ENCODE measurements around the gene TP53I11. TPM values are rescaled to one million over a fixed set of nuclear protein-coding genes. Genes with fewer than 3 reads are reported as not detected.

The TP53I11 gene
- total and polyA plus RNA-seq, 2 experiments from 2014 or later, result 23.5 to 43.9 TPM

DNA sequence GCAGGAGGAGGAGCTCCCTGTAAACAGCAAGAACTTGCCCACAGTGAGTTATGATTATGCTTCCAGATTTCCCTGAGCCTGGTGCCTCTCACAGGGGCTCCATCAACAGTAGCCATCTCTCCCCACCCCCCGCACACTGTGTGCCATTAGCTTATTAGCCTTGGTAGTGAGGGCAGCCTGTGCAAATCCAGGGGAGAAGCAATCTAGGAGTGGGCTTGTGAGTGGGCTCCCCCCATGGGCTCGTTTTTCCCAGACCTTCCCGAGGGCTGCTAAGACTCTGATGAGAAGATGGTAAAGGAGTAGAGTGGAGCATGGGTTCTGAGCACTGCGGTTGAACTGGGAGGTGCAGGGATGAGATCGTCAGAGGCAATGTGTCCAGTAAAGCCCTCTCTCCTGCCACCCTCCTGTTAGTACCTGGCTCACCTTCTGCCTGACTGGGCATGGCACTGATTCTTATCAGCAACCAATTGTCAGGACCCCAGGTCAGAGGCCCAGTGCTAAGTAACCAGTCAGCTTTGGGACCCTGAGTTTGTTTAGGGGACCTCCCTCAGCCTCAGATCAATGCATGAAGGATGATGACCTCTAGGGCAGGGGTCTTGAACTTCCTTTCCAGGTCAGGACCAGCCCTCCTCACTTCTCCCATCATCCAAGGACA lies 38.4 kb upstream of the TP53I11 start:
- Histone ChIP-seq H3K27ac (ENCODE audit: low read depth) (no peak overlapping the region), H3F3A (replicated peaks; ENCODE audit: low read depth) (no peaks in the 10 kb centered on the region), H4K20me1 (replicated peaks; ENCODE audit: insufficient read depth) (no peaks in the 10 kb centered on the region), H3K4me1 (ENCODE audit: insufficient read depth) (no peaks in the 10 kb centered on the region; the same call in 1 of the 2 replicates), H3K36me3 (ENCODE audit: insufficient read depth) (no peaks in the 10 kb centered on the region), H3K27me3 (ENCODE audit: insufficient read depth) (no peaks in the 10 kb centered on the region), H3K4me2 (no peak overlapping the region), H2AFZ (no peak overlapping the region), H3K9me2 (ENCODE audit: insufficient read depth) (no peaks in the 10 kb centered on the region), H3K4me3 (no peak overlapping the region), H3K79me2 (replicated peaks; ENCODE audit: insufficient read depth) (no peaks in the 10 kb centered on the region)
- Mint-ChIP-seq H3K27me3 (ENCODE audit: insufficient read depth, low read depth, poor library complexity) (peaks cover 2% of the 10 kb centered on the region), H3K9me3 (no peaks in the 10 kb centered on the region), H3K4me3 (no peak overlapping the region), H3K27ac (no peak overlapping the region), H3K36me3 (ENCODE audit: low read depth) (no peaks in the 10 kb centered on the region), H3K4me1 (peaks cover 28% of the 10 kb centered on the region)
- TF ChIP-seq, protein P1, sequence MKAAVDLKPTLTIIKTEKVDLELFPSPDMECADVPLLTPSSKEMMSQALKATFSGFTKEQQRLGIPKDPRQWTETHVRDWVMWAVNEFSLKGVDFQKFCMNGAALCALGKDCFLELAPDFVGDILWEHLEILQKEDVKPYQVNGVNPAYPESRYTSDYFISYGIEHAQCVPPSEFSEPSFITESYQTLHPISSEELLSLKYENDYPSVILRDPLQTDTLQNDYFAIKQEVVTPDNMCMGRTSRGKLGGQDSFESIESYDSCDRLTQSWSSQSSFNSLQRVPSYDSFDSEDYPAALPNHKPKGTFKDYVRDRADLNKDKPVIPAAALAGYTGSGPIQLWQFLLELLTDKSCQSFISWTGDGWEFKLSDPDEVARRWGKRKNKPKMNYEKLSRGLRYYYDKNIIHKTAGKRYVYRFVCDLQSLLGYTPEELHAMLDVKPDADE (IDR thresholded peaks at IDR 0.05), result no peak
- TF ChIP-seq NANOG (IDR thresholded peaks at IDR 0.05; ENCODE audit: borderline replicate concordance), result no peak
- TF ChIP-seq POLR2AphosphoS5 (IDR thresholded peaks at IDR 0.05; ENCODE audit: low read depth), result no peak
- TF ChIP-seq, protein P2, sequence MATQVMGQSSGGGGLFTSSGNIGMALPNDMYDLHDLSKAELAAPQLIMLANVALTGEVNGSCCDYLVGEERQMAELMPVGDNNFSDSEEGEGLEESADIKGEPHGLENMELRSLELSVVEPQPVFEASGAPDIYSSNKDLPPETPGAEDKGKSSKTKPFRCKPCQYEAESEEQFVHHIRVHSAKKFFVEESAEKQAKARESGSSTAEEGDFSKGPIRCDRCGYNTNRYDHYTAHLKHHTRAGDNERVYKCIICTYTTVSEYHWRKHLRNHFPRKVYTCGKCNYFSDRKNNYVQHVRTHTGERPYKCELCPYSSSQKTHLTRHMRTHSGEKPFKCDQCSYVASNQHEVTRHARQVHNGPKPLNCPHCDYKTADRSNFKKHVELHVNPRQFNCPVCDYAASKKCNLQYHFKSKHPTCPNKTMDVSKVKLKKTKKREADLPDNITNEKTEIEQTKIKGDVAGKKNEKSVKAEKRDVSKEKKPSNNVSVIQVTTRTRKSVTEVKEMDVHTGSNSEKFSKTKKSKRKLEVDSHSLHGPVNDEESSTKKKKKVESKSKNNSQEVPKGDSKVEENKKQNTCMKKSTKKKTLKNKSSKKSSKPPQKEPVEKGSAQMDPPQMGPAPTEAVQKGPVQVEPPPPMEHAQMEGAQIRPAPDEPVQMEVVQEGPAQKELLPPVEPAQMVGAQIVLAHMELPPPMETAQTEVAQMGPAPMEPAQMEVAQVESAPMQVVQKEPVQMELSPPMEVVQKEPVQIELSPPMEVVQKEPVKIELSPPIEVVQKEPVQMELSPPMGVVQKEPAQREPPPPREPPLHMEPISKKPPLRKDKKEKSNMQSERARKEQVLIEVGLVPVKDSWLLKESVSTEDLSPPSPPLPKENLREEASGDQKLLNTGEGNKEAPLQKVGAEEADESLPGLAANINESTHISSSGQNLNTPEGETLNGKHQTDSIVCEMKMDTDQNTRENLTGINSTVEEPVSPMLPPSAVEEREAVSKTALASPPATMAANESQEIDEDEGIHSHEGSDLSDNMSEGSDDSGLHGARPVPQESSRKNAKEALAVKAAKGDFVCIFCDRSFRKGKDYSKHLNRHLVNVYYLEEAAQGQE (IDR thresholded peaks at IDR 0.05; ENCODE audit: unreplicated experiment), result no peak
- TF ChIP-seq STAT1 (IDR thresholded peaks at IDR 0.05; ENCODE audit: unreplicated experiment), result no peak
- no peak for TF ChIP-seq ZNF331 (CRISPR knock-in tag; IDR thresholded peaks at IDR 0.05; ENCODE audit: low read depth)
- TF ChIP-seq, protein P3, sequence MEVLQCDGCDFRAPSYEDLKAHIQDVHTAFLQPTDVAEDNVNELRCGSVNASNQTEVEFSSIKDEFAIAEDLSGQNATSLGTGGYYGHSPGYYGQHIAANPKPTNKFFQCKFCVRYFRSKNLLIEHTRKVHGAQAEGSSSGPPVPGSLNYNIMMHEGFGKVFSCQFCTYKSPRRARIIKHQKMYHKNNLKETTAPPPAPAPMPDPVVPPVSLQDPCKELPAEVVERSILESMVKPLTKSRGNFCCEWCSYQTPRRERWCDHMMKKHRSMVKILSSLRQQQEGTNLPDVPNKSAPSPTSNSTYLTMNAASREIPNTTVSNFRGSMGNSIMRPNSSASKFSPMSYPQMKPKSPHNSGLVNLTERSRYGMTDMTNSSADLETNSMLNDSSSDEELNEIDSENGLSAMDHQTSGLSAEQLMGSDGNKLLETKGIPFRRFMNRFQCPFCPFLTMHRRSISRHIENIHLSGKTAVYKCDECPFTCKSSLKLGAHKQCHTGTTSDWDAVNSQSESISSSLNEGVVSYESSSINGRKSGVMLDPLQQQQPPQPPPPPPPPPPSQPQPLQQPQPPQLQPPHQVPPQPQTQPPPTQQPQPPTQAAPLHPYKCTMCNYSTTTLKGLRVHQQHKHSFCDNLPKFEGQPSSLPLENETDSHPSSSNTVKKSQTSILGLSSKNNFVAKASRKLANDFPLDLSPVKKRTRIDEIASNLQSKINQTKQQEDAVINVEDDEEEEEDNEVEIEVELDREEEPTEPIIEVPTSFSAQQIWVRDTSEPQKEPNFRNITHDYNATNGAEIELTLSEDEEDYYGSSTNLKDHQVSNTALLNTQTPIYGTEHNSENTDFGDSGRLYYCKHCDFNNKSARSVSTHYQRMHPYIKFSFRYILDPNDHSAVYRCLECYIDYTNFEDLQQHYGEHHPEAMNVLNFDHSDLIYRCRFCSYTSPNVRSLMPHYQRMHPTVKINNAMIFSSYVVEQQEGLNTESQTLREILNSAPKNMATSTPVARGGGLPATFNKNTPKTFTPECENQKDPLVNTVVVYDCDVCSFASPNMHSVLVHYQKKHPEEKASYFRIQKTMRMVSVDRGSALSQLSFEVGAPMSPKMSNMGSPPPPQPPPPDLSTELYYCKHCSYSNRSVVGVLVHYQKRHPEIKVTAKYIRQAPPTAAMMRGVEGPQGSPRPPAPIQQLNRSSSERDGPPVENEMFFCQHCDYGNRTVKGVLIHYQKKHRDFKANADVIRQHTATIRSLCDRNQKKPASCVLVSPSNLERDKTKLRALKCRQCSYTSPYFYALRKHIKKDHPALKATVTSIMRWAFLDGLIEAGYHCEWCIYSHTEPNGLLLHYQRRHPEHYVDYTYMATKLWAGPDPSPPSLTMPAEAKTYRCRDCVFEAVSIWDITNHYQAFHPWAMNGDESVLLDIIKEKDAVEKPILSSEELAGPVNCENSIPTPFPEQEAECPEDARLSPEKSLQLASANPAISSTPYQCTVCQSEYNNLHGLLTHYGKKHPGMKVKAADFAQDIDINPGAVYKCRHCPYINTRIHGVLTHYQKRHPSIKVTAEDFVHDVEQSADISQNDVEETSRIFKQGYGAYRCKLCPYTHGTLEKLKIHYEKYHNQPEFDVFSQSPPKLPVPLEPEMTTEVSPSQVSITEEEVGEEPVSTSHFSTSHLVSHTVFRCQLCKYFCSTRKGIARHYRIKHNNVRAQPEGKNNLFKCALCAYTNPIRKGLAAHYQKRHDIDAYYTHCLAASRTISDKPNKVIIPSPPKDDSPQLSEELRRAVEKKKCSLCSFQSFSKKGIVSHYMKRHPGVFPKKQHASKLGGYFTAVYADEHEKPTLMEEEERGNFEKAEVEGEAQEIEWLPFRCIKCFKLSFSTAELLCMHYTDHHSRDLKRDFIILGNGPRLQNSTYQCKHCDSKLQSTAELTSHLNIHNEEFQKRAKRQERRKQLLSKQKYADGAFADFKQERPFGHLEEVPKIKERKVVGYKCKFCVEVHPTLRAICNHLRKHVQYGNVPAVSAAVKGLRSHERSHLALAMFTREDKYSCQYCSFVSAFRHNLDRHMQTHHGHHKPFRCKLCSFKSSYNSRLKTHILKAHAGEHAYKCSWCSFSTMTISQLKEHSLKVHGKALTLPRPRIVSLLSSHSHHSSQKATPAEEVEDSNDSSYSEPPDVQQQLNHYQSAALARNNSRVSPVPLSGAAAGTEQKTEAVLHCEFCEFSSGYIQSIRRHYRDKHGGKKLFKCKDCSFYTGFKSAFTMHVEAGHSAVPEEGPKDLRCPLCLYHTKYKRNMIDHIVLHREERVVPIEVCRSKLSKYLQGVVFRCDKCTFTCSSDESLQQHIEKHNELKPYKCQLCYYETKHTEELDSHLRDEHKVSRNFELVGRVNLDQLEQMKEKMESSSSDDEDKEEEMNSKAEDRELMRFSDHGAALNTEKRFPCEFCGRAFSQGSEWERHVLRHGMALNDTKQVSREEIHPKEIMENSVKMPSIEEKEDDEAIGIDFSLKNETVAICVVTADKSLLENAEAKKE (CRISPR knock-in tag; IDR thresholded peaks at IDR 0.05), result no peak
- TF ChIP-seq, protein P4, sequence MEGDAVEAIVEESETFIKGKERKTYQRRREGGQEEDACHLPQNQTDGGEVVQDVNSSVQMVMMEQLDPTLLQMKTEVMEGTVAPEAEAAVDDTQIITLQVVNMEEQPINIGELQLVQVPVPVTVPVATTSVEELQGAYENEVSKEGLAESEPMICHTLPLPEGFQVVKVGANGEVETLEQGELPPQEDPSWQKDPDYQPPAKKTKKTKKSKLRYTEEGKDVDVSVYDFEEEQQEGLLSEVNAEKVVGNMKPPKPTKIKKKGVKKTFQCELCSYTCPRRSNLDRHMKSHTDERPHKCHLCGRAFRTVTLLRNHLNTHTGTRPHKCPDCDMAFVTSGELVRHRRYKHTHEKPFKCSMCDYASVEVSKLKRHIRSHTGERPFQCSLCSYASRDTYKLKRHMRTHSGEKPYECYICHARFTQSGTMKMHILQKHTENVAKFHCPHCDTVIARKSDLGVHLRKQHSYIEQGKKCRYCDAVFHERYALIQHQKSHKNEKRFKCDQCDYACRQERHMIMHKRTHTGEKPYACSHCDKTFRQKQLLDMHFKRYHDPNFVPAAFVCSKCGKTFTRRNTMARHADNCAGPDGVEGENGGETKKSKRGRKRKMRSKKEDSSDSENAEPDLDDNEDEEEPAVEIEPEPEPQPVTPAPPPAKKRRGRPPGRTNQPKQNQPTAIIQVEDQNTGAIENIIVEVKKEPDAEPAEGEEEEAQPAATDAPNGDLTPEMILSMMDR (conservative IDR thresholded peaks at IDR 0.05; ENCODE audit: low read depth in 2 of 2), result no peak
- TF ChIP-seq CREB1 (CRISPR knock-in tag; IDR thresholded peaks at IDR 0.05; ENCODE audit: low read depth), result no peak
- no peak for TF ChIP-seq JUNB (IDR thresholded peaks at IDR 0.05; ENCODE audit: unreplicated experiment)
- TF ChIP-seq ZNF114 (CRISPR knock-in tag; IDR thresholded peaks at IDR 0.05), result no peak
- no peak for TF ChIP-seq EZH2 (IDR thresholded peaks at IDR 0.05; ENCODE audit: low read depth, unreplicated experiment)
- TF ChIP-seq EZH2phosphoT487 (IDR thresholded peaks at IDR 0.05; ENCODE audit: unreplicated experiment), result no peak
- ATAC-seq, result no peak
- DNase-seq (ENCODE audit: low spot score), result no peak

Data from GM23338 (cell line).